DMS79 treated with DMSO at 0.1 percent for 48 hours (cell line): ENCODE results near the gene CAPN9.
"Not testable (repeated sequence)": the region's sequence is repeated elsewhere in the genome, so short reads cannot be mapped to it uniquely, and the experiment has no call there.

Source experiments
- DNase-seq: peaks from one replicate; lab custom pipeline; 2025; lab: John Stamatoyannopoulos, UW

Gene CAPN9

GRCh38 chr1:230747127-230747730, at the start of gene CAPN9:
Gene CAPN9, plus strand, starts transcription at chr1:230747388. Its CDS starts 109 bp downstream, at chr1:230747497.
- no peak for DNase-seq

GRCh38 chr1:230698130-230698529, 49.1 kb upstream of the CAPN9 start:
- DNase-seq, result no peak

- DNase-seq, result not testable (repeated sequence)
Measured at GRCh38 chr1:230698964-230699363, 48.2 kb upstream of the CAPN9 start.

GRCh38 chr1:230699716-230700115, 47.5 kb upstream of the CAPN9 start:
- DNase-seq, result no peak

GRCh38 chr1:230700132-230700531, 47.1 kb upstream of the CAPN9 start:
- no peak for DNase-seq

GRCh38 chr1:230701434-230701833, 45.8 kb upstream of the CAPN9 start:
- DNase-seq, result no peak

GRCh38 chr1:230701895-230702768, 45.1 kb upstream of the CAPN9 start:
- DNase-seq, result no peak

- no peak for DNase-seq
Measured at GRCh38 chr1:230702934-230703678, 44.1 kb upstream of the CAPN9 start.

GRCh38 chr1:230703679-230704385, 43.4 kb upstream of the CAPN9 start:
- DNase-seq, result no peak

- DNase-seq, result no peak
Measured at GRCh38 chr1:230704830-230705229, 42.4 kb upstream of the CAPN9 start.

- no peak for DNase-seq
Measured at GRCh38 chr1:230705289-230706019, 41.7 kb upstream of the CAPN9 start.

- no peak for DNase-seq
Measured at GRCh38 chr1:230706020-230706699, 41.0 kb upstream of the CAPN9 start.

GRCh38 chr1:230706887-230707731, 40.1 kb upstream of the CAPN9 start:
- DNase-seq, result no peak

- no peak for DNase-seq
Measured at GRCh38 chr1:230707732-230708630, 39.2 kb upstream of the CAPN9 start.

GRCh38 chr1:230708631-230709580, 38.3 kb upstream of the CAPN9 start:
- no peak for DNase-seq

- no peak for DNase-seq
Measured at GRCh38 chr1:230709619-230710542, 37.3 kb upstream of the CAPN9 start.

- DNase-seq, result no peak
Measured at GRCh38 chr1:230710543-230710904, 36.7 kb upstream of the CAPN9 start.
